Glutamatergic neuron (in vitro differentiated cells): ENCODE data around the gene TSHZ3. TPM values are rescaled to one million over a fixed set of nuclear protein-coding genes. Genes with fewer than 3 reads are reported as not detected.

Experiments
- DNase-seq: peaks from one replicate; pipeline ENCODE4 v3.0.0; 2022
- H3K27ac Mint-ChIP-seq: one replicate; pipeline ENCODE4 v1.8.0; 2020; ENCODE audit warnings: mild to moderate bottlenecking, mixed read lengths, inconsistent platforms; ENCODE audit not compliant: unreplicated experiment
- H3K27me3 Mint-ChIP-seq: one replicate; pipeline ENCODE4 v1.8.0; 2020; ENCODE audit warnings: mild to moderate bottlenecking, moderate library complexity, mixed read lengths, inconsistent platforms; ENCODE audit not compliant: unreplicated experiment
- H3K36me3 Mint-ChIP-seq: one replicate; pipeline ENCODE4 v1.8.0; 2020; ENCODE audit warnings: mild to moderate bottlenecking, mixed read lengths, inconsistent platforms; ENCODE audit not compliant: unreplicated experiment
- H3K4me1 Mint-ChIP-seq: one replicate; pipeline ENCODE4 v1.8.0; 2020; ENCODE audit warnings: mild to moderate bottlenecking, low read depth, mixed read lengths, inconsistent platforms; ENCODE audit not compliant: unreplicated experiment
- H3K4me3 Mint-ChIP-seq: one replicate; pipeline ENCODE4 v1.8.0; 2020; ENCODE audit warnings: mild to moderate bottlenecking, mixed read lengths, inconsistent platforms; ENCODE audit not compliant: unreplicated experiment
- H3K9me3 Mint-ChIP-seq: one replicate; pipeline ENCODE4 v1.8.0; 2020; ENCODE audit warnings: mild to moderate bottlenecking, moderate library complexity, mixed read lengths, inconsistent platforms; ENCODE audit not compliant: unreplicated experiment
- total RNA-seq: library from RNA; stranded (reverse); fragmentation: NEBNext Ultra II Directional; extraction: Animal tissue kit (Norgen Biotek cat#: 25700); gene quantifications from one replicate; pipeline ENCODE4 v1.2.1, GENCODE V29; 2021; ENCODE audit not compliant: unreplicated experiment
- TF ChIP-seq, protein P1 (sequence below): fragments of 200-600 bp; sonication (generic); IDR thresholded peaks from one replicate; pipeline ENCODE4 v1.5.0; 2021; ENCODE audit not compliant: partially characterized antibody, unreplicated experiment

The TSHZ3 gene
- total RNA-seq, 1 donor from 2014 or later: 7.4 TPM

- Mint-ChIP-seq H3K27me3 (peaks cover 41% of the 10 kb centered on the region), H3K9me3 (peaks cover 8% of the 10 kb centered on the region), H3K4me1 (peaks cover 12% of the 10 kb centered on the region), H3K4me3 (peak overlapping the region; percentile 34), H3K27ac (no peak overlapping the region), H3K36me3 (no peaks in the 10 kb centered on the region)
- TF ChIP-seq, protein P1, sequence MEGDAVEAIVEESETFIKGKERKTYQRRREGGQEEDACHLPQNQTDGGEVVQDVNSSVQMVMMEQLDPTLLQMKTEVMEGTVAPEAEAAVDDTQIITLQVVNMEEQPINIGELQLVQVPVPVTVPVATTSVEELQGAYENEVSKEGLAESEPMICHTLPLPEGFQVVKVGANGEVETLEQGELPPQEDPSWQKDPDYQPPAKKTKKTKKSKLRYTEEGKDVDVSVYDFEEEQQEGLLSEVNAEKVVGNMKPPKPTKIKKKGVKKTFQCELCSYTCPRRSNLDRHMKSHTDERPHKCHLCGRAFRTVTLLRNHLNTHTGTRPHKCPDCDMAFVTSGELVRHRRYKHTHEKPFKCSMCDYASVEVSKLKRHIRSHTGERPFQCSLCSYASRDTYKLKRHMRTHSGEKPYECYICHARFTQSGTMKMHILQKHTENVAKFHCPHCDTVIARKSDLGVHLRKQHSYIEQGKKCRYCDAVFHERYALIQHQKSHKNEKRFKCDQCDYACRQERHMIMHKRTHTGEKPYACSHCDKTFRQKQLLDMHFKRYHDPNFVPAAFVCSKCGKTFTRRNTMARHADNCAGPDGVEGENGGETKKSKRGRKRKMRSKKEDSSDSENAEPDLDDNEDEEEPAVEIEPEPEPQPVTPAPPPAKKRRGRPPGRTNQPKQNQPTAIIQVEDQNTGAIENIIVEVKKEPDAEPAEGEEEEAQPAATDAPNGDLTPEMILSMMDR: no peak
- DNase-seq: no peak
Observed at GRCh38 chr19:31355665-31356289, 6.5 kb upstream of the TSHZ3 start.

DNA sequence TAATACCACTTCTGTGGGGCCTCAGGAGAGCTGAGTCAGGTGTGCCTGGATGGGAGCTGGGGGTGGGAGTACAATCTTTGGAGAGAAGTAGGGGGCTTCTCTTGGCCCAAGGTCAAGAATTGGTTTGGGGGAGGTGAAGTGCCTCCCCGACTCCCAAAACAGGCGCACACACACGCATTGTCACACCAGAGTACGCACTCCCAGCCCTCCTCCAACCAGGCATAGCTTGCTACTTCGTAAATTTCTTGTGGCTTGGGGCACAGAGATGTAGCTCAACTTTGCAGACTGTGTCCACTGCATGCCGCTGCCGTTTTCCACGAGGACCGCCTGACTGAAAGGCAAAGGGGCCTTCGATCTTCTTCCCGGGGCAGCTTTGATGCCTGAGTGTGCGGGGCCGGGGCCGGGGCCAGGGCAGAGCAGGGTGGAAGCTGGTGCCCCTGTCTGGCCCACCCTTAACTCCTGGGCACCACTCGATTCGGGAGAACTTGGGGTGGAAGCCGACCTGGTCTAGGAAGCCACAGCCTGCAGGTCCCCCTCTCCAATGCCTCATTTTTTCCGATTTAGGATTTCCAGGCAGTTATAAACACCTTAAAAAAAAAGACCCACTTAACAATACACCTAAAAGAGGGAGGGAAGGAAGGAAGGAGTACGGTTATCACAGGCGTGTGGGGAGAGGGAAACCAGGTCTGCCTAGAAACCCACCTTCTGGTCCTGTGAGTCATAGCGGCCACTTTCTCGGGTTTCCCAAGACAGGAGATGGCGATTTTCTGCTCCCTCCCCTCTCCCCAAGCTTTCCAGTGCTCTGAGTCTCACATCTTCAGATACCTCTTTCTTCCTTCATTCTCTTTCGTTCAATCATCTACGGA, 5.8 kb upstream of the TSHZ3 start:
- Mint-ChIP-seq H3K27me3 (peaks cover 41% of the 10 kb centered on the region), H3K4me3 (peak overlapping the region; percentile 38), H3K9me3 (peaks cover 8% of the 10 kb centered on the region), H3K27ac (no peak overlapping the region), H3K36me3 (no peaks in the 10 kb centered on the region), H3K4me1 (peaks cover 12% of the 10 kb centered on the region)
- no peak for DNase-seq
- TF ChIP-seq, protein P1: no peak

- peaks cover 8% of the 10 kb centered on the region for H3K9me3 Mint-ChIP-seq
- no peak overlapping the region for H3K4me3 Mint-ChIP-seq
- H3K27me3 Mint-ChIP-seq: peaks cover 41% of the 10 kb centered on the region
- no peak for DNase-seq
- no peak overlapping the region for H3K27ac Mint-ChIP-seq
- TF ChIP-seq, protein P1: no peak
- no peaks in the 10 kb centered on the region for H3K36me3 Mint-ChIP-seq
- peaks cover 12% of the 10 kb centered on the region for H3K4me1 Mint-ChIP-seq
Observed at GRCh38 chr19:31354316-31354715, 5.1 kb upstream of the TSHZ3 start.

DNA sequence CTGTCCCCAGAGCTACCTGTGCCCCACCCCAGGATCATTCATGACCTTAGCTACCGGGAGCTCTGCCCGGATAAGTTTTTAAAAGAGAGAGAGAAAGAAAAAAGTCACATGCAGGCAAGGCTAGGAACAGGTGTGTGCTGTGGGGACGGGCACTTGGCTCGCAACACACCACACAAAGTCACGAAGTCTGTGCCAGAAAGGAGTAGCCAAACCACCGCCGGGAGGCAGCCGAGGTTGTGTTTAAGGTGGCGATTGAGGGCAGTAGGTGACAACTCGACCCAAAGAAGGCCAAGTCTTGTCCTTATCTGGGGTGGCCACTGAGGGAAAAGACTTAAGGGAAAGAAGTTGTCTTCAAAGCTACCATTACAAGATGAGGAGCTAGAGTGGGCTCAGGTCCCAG, 4.6 kb upstream of the TSHZ3 start:
- TF ChIP-seq, protein P1: no peak
- Mint-ChIP-seq H3K36me3 (no peaks in the 10 kb centered on the region), H3K9me3 (peaks cover 8% of the 10 kb centered on the region), H3K27ac (no peak overlapping the region), H3K4me1 (peaks cover 12% of the 10 kb centered on the region), H3K27me3 (peaks cover 41% of the 10 kb centered on the region), H3K4me3 (no peak overlapping the region)
- no peak for DNase-seq
